ENCODE results near the gene SERP2. TPM values are rescaled to one million over a fixed set of nuclear protein-coding genes. Genes with fewer than 3 reads are reported as not detected.

The SERP2 gene
- total RNA-seq, 4 donors from 2014 or later = 5.8 to 9.5 (median 7.4) TPM

GRCh38 chr13:44393391-44393790, 19.8 kb downstream of the SERP2 start:
- Histone ChIP-seq H3K4me3 (no peak overlapping the region), H3K36me3 (peaks cover 0 to 3% (median 0%) of the 10 kb centered on the region in 4 donors), H3K4me1 (peaks cover 0 to 23% (median 20%) of the 10 kb centered on the region in 4 donors), H3K9me3 (no peaks in the 10 kb centered on the region), H3K27me3 (no peaks in the 10 kb centered on the region), H3K27ac (replicated peaks in 1 of 4) (no peak overlapping the region)
- intact Hi-C loops (cut with DNase I) = no loop called here
- no peak for DNase-seq (ENCODE audit: extremely low spot score)
- TF ChIP-seq POLR2A (IDR thresholded peaks at IDR 0.05; ENCODE audit: low read depth) (no peak), POLR2AphosphoS5 (IDR thresholded peaks at IDR 0.05) (no peak), EP300 (IDR thresholded peaks at IDR 0.05) (no peak)
- TF ChIP-seq, protein P1, sequence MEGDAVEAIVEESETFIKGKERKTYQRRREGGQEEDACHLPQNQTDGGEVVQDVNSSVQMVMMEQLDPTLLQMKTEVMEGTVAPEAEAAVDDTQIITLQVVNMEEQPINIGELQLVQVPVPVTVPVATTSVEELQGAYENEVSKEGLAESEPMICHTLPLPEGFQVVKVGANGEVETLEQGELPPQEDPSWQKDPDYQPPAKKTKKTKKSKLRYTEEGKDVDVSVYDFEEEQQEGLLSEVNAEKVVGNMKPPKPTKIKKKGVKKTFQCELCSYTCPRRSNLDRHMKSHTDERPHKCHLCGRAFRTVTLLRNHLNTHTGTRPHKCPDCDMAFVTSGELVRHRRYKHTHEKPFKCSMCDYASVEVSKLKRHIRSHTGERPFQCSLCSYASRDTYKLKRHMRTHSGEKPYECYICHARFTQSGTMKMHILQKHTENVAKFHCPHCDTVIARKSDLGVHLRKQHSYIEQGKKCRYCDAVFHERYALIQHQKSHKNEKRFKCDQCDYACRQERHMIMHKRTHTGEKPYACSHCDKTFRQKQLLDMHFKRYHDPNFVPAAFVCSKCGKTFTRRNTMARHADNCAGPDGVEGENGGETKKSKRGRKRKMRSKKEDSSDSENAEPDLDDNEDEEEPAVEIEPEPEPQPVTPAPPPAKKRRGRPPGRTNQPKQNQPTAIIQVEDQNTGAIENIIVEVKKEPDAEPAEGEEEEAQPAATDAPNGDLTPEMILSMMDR (IDR thresholded peaks at IDR 0.05) = no peak
- WGBS = 47% methylated on average over 8 of the region's 8 CpGs

- peaks cover 0 to 3% (median 0%) of the 10 kb centered on the region in 4 donors for H3K36me3 ChIP-seq
Measured at GRCh38 chr13:44394658-44395057, 21.0 kb downstream of the SERP2 start.

DNA sequence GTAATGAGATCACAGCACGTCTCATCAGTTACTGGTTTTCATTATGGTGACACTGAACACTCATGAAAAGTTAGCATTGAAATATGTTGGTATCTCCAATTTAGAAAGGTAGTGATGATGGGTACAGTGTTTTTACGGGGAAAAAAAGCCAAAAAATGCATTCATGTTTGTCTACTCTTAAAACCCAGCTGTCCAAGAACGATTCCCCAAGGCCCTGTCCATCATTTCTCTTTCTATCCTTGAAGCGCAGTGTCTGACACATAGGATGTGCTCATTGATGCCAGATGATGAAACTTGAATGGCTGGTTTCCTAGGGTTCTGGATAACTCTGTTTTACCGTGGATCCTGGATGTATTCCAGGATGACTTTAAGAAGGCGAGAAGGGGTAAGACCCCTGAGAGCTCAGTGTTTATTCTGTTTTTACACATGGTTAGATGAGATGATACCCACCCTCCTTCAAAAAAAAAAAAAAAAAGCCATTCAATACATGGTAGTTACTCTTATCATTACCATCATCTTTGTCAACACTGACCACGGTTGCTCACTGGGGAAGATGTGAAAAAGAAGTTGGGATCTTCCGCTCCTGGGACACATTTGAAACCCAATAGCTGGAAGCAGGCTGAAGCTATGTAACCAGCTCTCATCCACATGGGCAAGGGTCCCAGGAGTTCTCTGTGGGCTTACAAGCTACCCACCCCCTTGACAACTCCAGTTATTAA, 22.5 kb downstream of the SERP2 start:
- no peak overlapping the region for H3K4me3 ChIP-seq
- no peaks in the 10 kb centered on the region for H3K9me3 ChIP-seq
- intact Hi-C loops (cut with DNase I) = no loop called here
- no peaks in the 10 kb centered on the region for H3K36me3 ChIP-seq
- peaks cover 0 to 23% (median 20%) of the 10 kb centered on the region in 4 donors for H3K4me1 ChIP-seq
- peak overlapping the region; percentile 44 to 62 (median 59) for H3K27ac ChIP-seq (replicated peaks in 1 of 4)
- 90% methylated on average over 8 of the region's 8 CpGs for WGBS
- TF ChIP-seq POLR2A (IDR thresholded peaks at IDR 0.05; ENCODE audit: low read depth) (no peak), EP300 (IDR thresholded peaks at IDR 0.05) (no peak), POLR2AphosphoS5 (IDR thresholded peaks at IDR 0.05) (no peak)
- TF ChIP-seq, protein P1 (IDR thresholded peaks at IDR 0.05) = no peak
- H3K27me3 ChIP-seq = no peaks in the 10 kb centered on the region
- DNase-seq (ENCODE audit: extremely low spot score) = no peak

More at GRCh38 chr13:44394658-44395057, 21.0 kb downstream of the SERP2 start:
- TF ChIP-seq EP300 (IDR thresholded peaks at IDR 0.05) = no peak
- TF ChIP-seq POLR2AphosphoS5 (IDR thresholded peaks at IDR 0.05) = no peak
- TF ChIP-seq, protein P1 (IDR thresholded peaks at IDR 0.05) = no peak
- TF ChIP-seq POLR2A (IDR thresholded peaks at IDR 0.05; ENCODE audit: low read depth) = no peak
- no peaks in the 10 kb centered on the region for H3K9me3 ChIP-seq
- intact Hi-C loops (cut with DNase I) = no loop called here
- H3K4me3 ChIP-seq = no peak overlapping the region
- no peak overlapping the region for H3K27ac ChIP-seq (replicated peaks in 1 of 4)
- H3K27me3 ChIP-seq = no peaks in the 10 kb centered on the region
- DNase-seq (ENCODE audit: extremely low spot score) = no peak
- H3K4me1 ChIP-seq = peaks cover 0 to 23% (median 20%) of the 10 kb centered on the region in 4 donors

DNA sequence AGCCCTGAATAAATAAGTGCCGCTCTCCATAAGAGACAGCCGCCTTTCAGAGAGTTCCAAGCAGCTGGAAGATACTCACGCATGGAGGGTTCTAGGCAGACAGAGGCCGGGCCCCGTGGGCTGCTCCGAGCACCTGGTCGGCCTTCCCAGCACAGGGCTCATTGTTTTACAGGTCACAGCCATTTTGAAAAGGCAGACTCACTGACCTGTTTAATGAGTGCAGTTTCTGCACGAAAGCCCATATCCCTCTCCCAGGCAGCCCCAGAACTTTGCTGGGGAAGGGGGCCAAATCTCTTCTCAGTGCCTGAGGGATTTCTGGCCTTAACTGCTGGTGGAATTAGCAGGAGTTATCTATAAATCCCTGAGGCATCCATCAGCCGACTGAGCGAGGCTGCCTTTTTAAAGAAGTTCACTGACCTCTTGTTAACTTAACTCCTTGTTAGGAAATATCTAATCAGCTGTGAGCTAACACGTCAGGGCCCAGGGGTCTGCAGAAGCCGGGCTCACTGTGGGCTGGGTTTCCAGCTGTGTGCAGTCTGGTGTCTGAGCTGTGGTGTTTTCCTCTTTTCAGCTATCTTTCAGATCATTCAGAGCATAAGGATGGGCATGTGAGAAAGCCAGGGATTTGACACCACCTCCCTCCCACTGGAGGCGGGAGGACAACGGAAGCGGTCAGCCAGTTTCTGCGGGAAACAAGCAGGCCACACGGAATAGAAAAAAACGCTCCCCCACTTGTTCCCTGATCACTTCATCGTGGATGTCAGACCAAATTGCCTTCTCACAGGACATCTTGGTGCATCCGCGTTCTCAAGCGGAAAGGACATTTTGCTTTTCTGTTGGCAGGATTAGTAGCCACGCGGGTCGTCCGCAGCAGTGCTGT, 23.3 kb downstream of the SERP2 start:
- H3K27me3 ChIP-seq = no peaks in the 10 kb centered on the region
- H3K27ac ChIP-seq (replicated peaks in 1 of 4) = peak overlapping the region; percentile 44 to 62 (median 59)
- no peak for DNase-seq (ENCODE audit: extremely low spot score)
- peak overlapping the region in 3 of 4 donors; percentile 13 to 23 (median 22) for H3K4me3 ChIP-seq
- TF ChIP-seq POLR2AphosphoS5 (IDR thresholded peaks at IDR 0.05) (peak in 1 of 2 donors; percentile 6), POLR2A (IDR thresholded peaks at IDR 0.05; ENCODE audit: low read depth) (no peak)
- 70% methylated on average over 26 of the region's 26 CpGs for WGBS
- peaks cover 0 to 23% (median 20%) of the 10 kb centered on the region in 4 donors for H3K4me1 ChIP-seq
- intact Hi-C loops (cut with DNase I) = no loop called here
- H3K9me3 ChIP-seq = no peaks in the 10 kb centered on the region
- no peaks in the 10 kb centered on the region for H3K36me3 ChIP-seq

DNA sequence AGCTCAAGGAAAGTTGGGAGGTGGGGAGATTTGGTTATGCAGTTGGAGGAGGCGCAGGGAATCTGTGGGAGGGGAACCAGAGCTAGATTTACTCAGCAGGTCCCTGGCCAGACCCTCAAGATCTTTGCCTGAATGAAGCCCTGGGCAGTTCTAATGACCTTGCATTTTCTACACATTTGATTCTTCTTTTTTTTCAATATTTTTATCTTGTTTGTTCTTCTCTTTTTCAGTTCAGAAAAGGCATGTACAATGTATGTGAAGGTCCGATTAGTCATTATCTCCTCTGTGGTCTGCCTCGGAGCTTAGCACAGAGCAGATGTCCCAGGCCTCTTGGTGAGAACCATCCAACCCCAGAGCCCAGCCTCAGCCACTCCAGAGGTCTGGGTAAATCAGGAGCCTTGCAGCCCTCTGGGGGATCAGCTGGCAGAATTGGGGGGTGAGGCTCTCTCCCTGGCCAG, 24.2 kb downstream of the SERP2 start:
- Histone ChIP-seq H3K4me1 (peaks cover 0 to 23% (median 20%) of the 10 kb centered on the region in 4 donors), H3K36me3 (no peaks in the 10 kb centered on the region), H3K27me3 (no peaks in the 10 kb centered on the region), H3K4me3 (no peak overlapping the region), H3K9me3 (no peaks in the 10 kb centered on the region), H3K27ac (replicated peaks in 1 of 4) (peak overlapping the region; percentile 44 to 62 (median 59))
- WGBS = 82% methylated on average over 3 of the region's 3 CpGs
- DNase-seq (ENCODE audit: extremely low spot score) = no peak
- intact Hi-C loops (cut with DNase I) = no loop called here
- TF ChIP-seq POLR2AphosphoS5 (IDR thresholded peaks at IDR 0.05) (no peak), EP300 (IDR thresholded peaks at IDR 0.05) (no peak), POLR2A (IDR thresholded peaks at IDR 0.05; ENCODE audit: low read depth) (no peak)
- TF ChIP-seq, protein P1 (IDR thresholded peaks at IDR 0.05) = no peak

All from esophagus muscularis mucosa (tissue), 4 donors.